ENCODE results near the gene PCYT2. TPM values are rescaled to one million over a fixed set of nuclear protein-coding genes. Genes with fewer than 3 reads are reported as not detected.

The PCYT2 gene
- total RNA-seq, 1 experiment from 2014 or later, result 31.4 TPM

- H3K27ac Mint-ChIP-seq, result no peak within 1 kb of the TSS
- H3K4me1 Mint-ChIP-seq, result no peaks in the 10 kb centered on the region
- H3K36me3 Mint-ChIP-seq, result peaks cover 16% of the 10 kb centered on the region
- 0 out of 2 replicates have a peak, but pooled peaks have one; percentile 10 for TF ChIP-seq MLX (CRISPR knock-in tag; IDR thresholded peaks at IDR 0.05)
- TF ChIP-seq GRHL2 (CRISPR knock-in tag; IDR thresholded peaks at IDR 0.05; ENCODE audit: insufficient replicate concordance, severe bottlenecking), result no peak
- no peak for TF ChIP-seq FOXP4 (CRISPR knock-in tag; IDR thresholded peaks at IDR 0.05)
- peak; percentile 57; the same call in 1 of the 2 replicates for TF ChIP-seq MAX (CRISPR knock-in tag; IDR thresholded peaks at IDR 0.05)
- no peak for TF ChIP-seq JUN (CRISPR knock-in tag; IDR thresholded peaks at IDR 0.05)
- no peak; the same call in 1 of the 2 replicates for TF ChIP-seq FOXP1 (CRISPR knock-in tag; IDR thresholded peaks at IDR 0.05; ENCODE audit: borderline replicate concordance)
- 0 out of 2 replicates have a peak, but pooled peaks have one; percentile 11 for TF ChIP-seq HMGXB4 (CRISPR knock-in tag; IDR thresholded peaks at IDR 0.05)
- no peak for TF ChIP-seq GTF2I (CRISPR knock-in tag; conservative IDR thresholded peaks at IDR 0.05)
- no peak for TF ChIP-seq PREB (CRISPR knock-in tag; IDR thresholded peaks at IDR 0.05; ENCODE audit: borderline replicate concordance)
- TF ChIP-seq SMAD4 (CRISPR knock-in tag; IDR thresholded peaks at IDR 0.05), result no peak
- no peak; the same call in 1 of the 2 replicates for TF ChIP-seq SP1 (CRISPR knock-in tag; conservative IDR thresholded peaks at IDR 0.05)
- no peak for TF ChIP-seq FOXJ3 (CRISPR knock-in tag; IDR thresholded peaks at IDR 0.05; ENCODE audit: borderline replicate concordance)
- TF ChIP-seq ARID4B (CRISPR knock-in tag; IDR thresholded peaks at IDR 0.05; ENCODE audit: borderline replicate concordance), result no peak
- no peak for TF ChIP-seq NR2C2 (CRISPR knock-in tag; IDR thresholded peaks at IDR 0.05)
- 0 out of 2 replicates have a peak, but pooled peaks have one; percentile 65 for TF ChIP-seq MYBL2 (CRISPR knock-in tag; IDR thresholded peaks at IDR 0.05)
- no peak for TF ChIP-seq ESRRA (CRISPR knock-in tag; IDR thresholded peaks at IDR 0.05; ENCODE audit: borderline replicate concordance)
- ATAC-seq, result peak; percentile 36
- POLR2A ChIA-PET, result interaction anchor here (0.9 to 1.5 kb wide), 2 partner anchors 10 to 33 kb away, joined by 4 to 6 read pairs; partner anchors contain the start of genes ALYREF and ANAPC11
- no peaks in the 10 kb centered on the region for H3K9me3 Mint-ChIP-seq
- DNase-seq (ENCODE audit: low spot score), result peak; percentile 42
- H3K27me3 Mint-ChIP-seq (ENCODE audit: low read depth), result peaks cover 13% of the 10 kb centered on the region
- CTCF ChIA-PET, result interaction anchor here (0.6 to 1.8 kb wide), 5 partner anchors 32 to 128 kb away, joined by 3 to 4 read pairs (median 3); no protein-coding TSS in a partner anchor
- peak within 1 kb of the TSS; percentile 48 for H3K4me3 Mint-ChIP-seq
Observed at GRCh38 chr17:81902023-81902652, 9.1 kb downstream of the PCYT2 start, which contains the start of gene NPB. NPB (plus strand) TSS chr17:81902238; CDS start chr17:81902278, 40 bp downstream.
